HEK293 (cell line): ENCODE measurements around the gene C9orf78.

Experiments used
- CTCF ChIA-PET: fragments of 350-600 bp; formaldehyde crosslinking; extraction: SDS; loops from one replicate; lab custom pipeline; 2021; ENCODE audit warnings: antibody characterized with exemption; lab: Yijun Ruan, JAX
- POLR2A ChIA-PET: fragments of 300-600 bp; formaldehyde crosslinking; extraction: SDS; loops from one replicate; lab custom pipeline; 2020; ENCODE audit warnings: antibody characterized with exemption, inconsistent platforms; lab: Yijun Ruan, JAX
- H3K27ac ChIP-seq: fragments of 200-500 bp; sonication (Bioruptor generic); 2 replicates; pipeline ENCODE4 v1.5.1; 2014; ENCODE audit warnings: low read depth, low read length, control low read depth, inconsistent platforms; ENCODE audit errors: extremely low read depth
- H3K36me3 ChIP-seq, 2 experiments: fragments of 200-500 bp in 1 of 2; sonication (Bioruptor generic) in 1 of 2; 1 replicate in 1 of 2; 2 replicates in 1 of 2; pipeline ENCODE4 v1.5.1; 2014 to 2017; ENCODE audit warnings: inconsistent platforms in 2 of 2, low read length in 2 of 2; ENCODE audit not compliant: control insufficient read depth in 2 of 2, insufficient read depth in 1 of 2
- H3K4me1 ChIP-seq: fragments of 200-500 bp; sonication (Bioruptor generic); 2 replicates; pipeline ENCODE4 v1.5.1; 2014; ENCODE audit warnings: mild to moderate bottlenecking, low read length, inconsistent platforms; ENCODE audit not compliant: control insufficient read depth, insufficient read depth
- H3K4me3 ChIP-seq: 2 replicates; pipeline ENCODE4 v1.5.1; 2011; ENCODE audit warnings: low read depth, mild to moderate bottlenecking, control low read depth, low read length, moderate library complexity
- H3K9me3 ChIP-seq: fragments of 200-500 bp; sonication (Bioruptor generic); 2 replicates; pipeline ENCODE4 v1.5.1; 2014; ENCODE audit warnings: low read depth, low read length, inconsistent platforms; ENCODE audit not compliant: control insufficient read depth, insufficient read depth
- GLIS1 ChIP-seq: fragments of 450-650 bp; formaldehyde crosslinking; IDR thresholded peaks from 2 replicates; pipeline ENCODE4 v1.5.1; 2016; ENCODE audit warnings: missing biosample characterization, missing genetic modification characterization
- KLF10 ChIP-seq: fragments of 450-650 bp; IDR thresholded peaks from 2 replicates; pipeline ENCODE4 v1.5.1; 2018; ENCODE audit warnings: missing biosample characterization, mild to moderate bottlenecking, missing genetic modification characterization
- PRDM6 ChIP-seq: fragments of 450-650 bp; formaldehyde crosslinking; IDR thresholded peaks from 2 replicates; pipeline ENCODE4 v1.5.1; 2017; ENCODE audit warnings: missing biosample characterization, missing genetic modification characterization
- REPIN1 ChIP-seq: fragments of 450-650 bp; formaldehyde crosslinking; IDR thresholded peaks from 2 replicates; pipeline ENCODE4 v1.5.1; 2017; ENCODE audit warnings: missing biosample characterization, missing genetic modification characterization, low read depth
- SCRT1 ChIP-seq: fragments of 450-650 bp; formaldehyde crosslinking; IDR thresholded peaks from 2 replicates; pipeline ENCODE4 v1.5.1; 2016; ENCODE audit warnings: missing biosample characterization, missing genetic modification characterization, borderline replicate concordance
- SCRT2 ChIP-seq: fragments of 450-650 bp; formaldehyde crosslinking; IDR thresholded peaks from 2 replicates; pipeline ENCODE4 v1.5.1; 2016; ENCODE audit warnings: missing biosample characterization, missing genetic modification characterization
- ZIC2 ChIP-seq: fragments of 450-650 bp; formaldehyde crosslinking; IDR thresholded peaks from 2 replicates; pipeline ENCODE4 v1.5.1; 2016; ENCODE audit warnings: missing biosample characterization, missing genetic modification characterization
- ZNF121 ChIP-seq: fragments of 450-650 bp; formaldehyde crosslinking; IDR thresholded peaks from 2 replicates; pipeline ENCODE4 v1.5.1; 2016; ENCODE audit warnings: missing biosample characterization, missing genetic modification characterization
- ZNF214 ChIP-seq: fragments of 450-650 bp; formaldehyde crosslinking; IDR thresholded peaks from 2 replicates; pipeline ENCODE4 v1.5.1; 2017; ENCODE audit warnings: missing biosample characterization, mild to moderate bottlenecking, missing genetic modification characterization, borderline replicate concordance
- ZNF266 ChIP-seq: fragments of 450-650 bp; formaldehyde crosslinking; IDR thresholded peaks from 2 replicates; pipeline ENCODE4 v1.5.1; 2016; ENCODE audit warnings: missing biosample characterization, missing genetic modification characterization, low read depth
- ZNF391 ChIP-seq: fragments of 450-650 bp; formaldehyde crosslinking; IDR thresholded peaks from 2 replicates; pipeline ENCODE4 v1.5.1; 2016; ENCODE audit warnings: low read depth, missing biosample characterization, missing genetic modification characterization, borderline replicate concordance
- ZNF473 ChIP-seq: fragments of 450-650 bp; formaldehyde crosslinking; IDR thresholded peaks from 2 replicates; pipeline ENCODE4 v1.5.1; 2017; ENCODE audit warnings: missing biosample characterization, missing genetic modification characterization
- ZNF677 ChIP-seq: fragments of 450-650 bp; IDR thresholded peaks from 2 replicates; pipeline ENCODE4 v1.5.0; 2018; ENCODE audit warnings: missing biosample characterization, mild to moderate bottlenecking, missing genetic modification characterization, moderate library complexity
- ZSCAN23 ChIP-seq: fragments of 450-650 bp; formaldehyde crosslinking; IDR thresholded peaks from 2 replicates; pipeline ENCODE4 v1.5.1; 2016; ENCODE audit warnings: missing biosample characterization, missing genetic modification characterization
- ZSCAN30 ChIP-seq: fragments of 450-650 bp; IDR thresholded peaks from 2 replicates; pipeline ENCODE4 v1.5.1; 2018; ENCODE audit warnings: missing biosample characterization, mild to moderate bottlenecking, missing genetic modification characterization, moderate library complexity
- TF ChIP-seq, protein P1 (sequence below): fragments of 450-650 bp; formaldehyde crosslinking; IDR thresholded peaks from 2 replicates; pipeline ENCODE4 v1.5.1; 2016; ENCODE audit warnings: missing biosample characterization, missing genetic modification characterization

Gene C9orf78

GRCh38 chr9:129848712-129849441, 13.8 kb upstream of the C9orf78 start:
- Histone ChIP-seq H3K36me3 (peaks cover 0 to 24% of the 10 kb centered on the region in 2 experiments; a peak in 2 of 3 replicates), H3K4me1 (no peaks in the 10 kb centered on the region), H3K27ac (no peak overlapping the region), H3K4me3 (no peak overlapping the region), H3K9me3 (no peaks in the 10 kb centered on the region)
- CTCF ChIA-PET = no interaction called here
- TF ChIP-seq KLF10 (tag by site-specific recombination) (no peak), ZNF473 (tag by site-specific recombination) (no peak), REPIN1 (tag by site-specific recombination) (no peak), ZSCAN23 (no peak), SCRT1 (no peak)
- TF ChIP-seq, protein P1, sequence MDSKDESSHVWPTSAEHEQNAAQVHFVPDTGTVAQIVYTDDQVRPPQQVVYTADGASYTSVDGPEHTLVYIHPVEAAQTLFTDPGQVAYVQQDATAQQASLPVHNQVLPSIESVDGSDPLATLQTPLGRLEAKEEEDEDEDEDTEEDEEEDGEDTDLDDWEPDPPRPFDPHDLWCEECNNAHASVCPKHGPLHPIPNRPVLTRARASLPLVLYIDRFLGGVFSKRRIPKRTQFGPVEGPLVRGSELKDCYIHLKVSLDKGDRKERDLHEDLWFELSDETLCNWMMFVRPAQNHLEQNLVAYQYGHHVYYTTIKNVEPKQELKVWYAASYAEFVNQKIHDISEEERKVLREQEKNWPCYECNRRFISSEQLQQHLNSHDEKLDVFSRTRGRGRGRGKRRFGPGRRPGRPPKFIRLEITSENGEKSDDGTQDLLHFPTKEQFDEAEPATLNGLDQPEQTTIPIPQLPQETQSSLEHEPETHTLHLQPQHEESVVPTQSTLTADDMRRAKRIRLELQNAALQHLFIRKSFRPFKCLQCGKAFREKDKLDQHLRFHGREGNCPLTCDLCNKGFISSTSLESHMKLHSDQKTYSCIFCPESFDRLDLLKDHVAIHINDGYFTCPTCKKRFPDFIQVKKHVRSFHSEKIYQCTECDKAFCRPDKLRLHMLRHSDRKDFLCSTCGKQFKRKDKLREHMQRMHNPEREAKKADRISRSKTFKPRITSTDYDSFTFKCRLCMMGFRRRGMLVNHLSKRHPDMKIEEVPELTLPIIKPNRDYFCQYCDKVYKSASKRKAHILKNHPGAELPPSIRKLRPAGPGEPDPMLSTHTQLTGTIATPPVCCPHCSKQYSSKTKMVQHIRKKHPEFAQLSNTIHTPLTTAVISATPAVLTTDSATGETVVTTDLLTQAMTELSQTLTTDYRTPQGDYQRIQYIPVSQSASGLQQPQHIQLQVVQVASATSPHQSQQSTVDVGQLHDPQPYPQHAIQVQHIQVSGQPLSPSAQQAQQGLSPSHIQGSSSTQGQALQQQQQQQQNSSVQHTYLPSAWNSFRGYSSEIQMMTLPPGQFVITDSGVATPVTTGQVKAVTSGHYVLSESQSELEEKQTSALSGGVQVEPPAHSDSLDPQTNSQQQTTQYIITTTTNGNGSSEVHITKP (tag by site-specific recombination) = 0 out of 2 replicates have a peak, but pooled peaks have one; percentile 10
- POLR2A ChIA-PET = interaction anchor here (0.6 to 1.7 kb wide), 5 partner anchors 9 to 198 kb away, joined by 3 to 5 read pairs (median 3); partner anchors contain the start of genes C9orf78 and USP20

DNA sequence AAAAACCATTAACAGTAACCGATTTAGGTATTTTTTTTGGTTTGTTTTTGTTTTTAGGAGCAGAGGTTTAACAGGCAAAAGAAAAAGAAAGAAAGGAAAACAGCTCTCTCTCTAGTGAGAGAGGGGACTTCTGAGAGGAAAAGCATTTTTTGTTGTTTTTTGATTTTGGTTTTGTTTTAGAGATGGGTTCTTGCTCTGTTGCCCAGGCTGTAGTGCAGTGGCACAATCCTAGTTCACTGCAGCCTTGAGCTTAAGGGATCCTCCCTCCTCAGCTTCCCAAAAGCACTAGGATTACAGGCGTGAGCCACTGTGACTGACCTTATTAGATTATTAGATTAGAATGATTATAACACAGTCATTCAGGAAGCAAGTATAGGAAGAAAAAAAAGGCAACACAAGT, 10.3 kb upstream of the C9orf78 start:
- Histone ChIP-seq H3K4me1 (peaks cover 3% of the 10 kb centered on the region; the same call in 1 of the 2 replicates), H3K9me3 (no peaks in the 10 kb centered on the region), H3K36me3 (peaks cover 0 to 3% of the 10 kb centered on the region in 2 experiments; a peak in 2 of 3 replicates), H3K27ac (no peak overlapping the region), H3K4me3 (no peak overlapping the region)
- POLR2A ChIA-PET = interaction anchor here (0.8 kb wide), 1 partner anchor 8 kb away, joined by 3 read pairs; no protein-coding TSS in a partner anchor
- TF ChIP-seq ZNF391 (tag by site-specific recombination) = no peak
- TF ChIP-seq ZNF121 (tag by site-specific recombination) = peak; percentile 94
- CTCF ChIA-PET = interaction anchor here (0.6 kb wide), 2 partner anchors 203 to 476 kb away, joined by 3 read pairs; no protein-coding TSS in a partner anchor

GRCh38 chr9:129841071-129841470, 6.0 kb upstream of the C9orf78 start:
- CTCF ChIA-PET = no interaction called here
- no peak overlapping the region for H3K4me3 ChIP-seq
- H3K27ac ChIP-seq = no peak overlapping the region
- POLR2A ChIA-PET = interaction anchor here (0.6 to 1.6 kb wide), 2 partner anchors 8 to 13 kb away, joined by 3 read pairs; no protein-coding TSS in a partner anchor
- peaks cover 0 to 5% of the 10 kb centered on the region in 2 experiments; a peak in 2 of 3 replicates for H3K36me3 ChIP-seq
- H3K4me1 ChIP-seq = peaks cover 7% of the 10 kb centered on the region; the same call in 1 of the 2 replicates
- no peaks in the 10 kb centered on the region for H3K9me3 ChIP-seq
- 0 out of 2 replicates have a peak, but pooled peaks have one; percentile 7 for TF ChIP-seq PRDM6
- TF ChIP-seq ZNF214 (tag by site-specific recombination) = no peak

DNA sequence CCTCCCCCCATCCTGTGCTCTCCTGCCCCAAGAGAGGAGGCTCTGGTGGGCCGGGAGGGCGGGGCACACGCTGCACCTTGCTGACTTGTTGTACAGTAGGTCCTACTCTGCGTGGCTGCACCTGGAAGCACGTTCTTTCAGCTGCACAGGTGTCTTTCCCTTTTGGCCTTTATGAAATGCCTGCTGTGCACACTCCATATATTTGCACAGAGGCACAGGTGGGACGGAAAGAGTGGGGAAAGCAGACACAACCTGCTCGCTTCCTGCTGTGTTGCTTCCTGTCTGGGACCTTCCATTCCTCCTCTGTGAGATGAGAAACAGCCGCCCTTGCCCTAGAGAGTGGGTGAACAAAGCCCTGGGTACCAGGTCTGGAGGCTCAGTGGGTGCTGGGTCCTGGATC, 5.0 kb upstream of the C9orf78 start:
- H3K9me3 ChIP-seq = no peaks in the 10 kb centered on the region
- no peak overlapping the region for H3K4me3 ChIP-seq
- peaks cover 7% of the 10 kb centered on the region; the same call in 1 of the 2 replicates for H3K4me1 ChIP-seq
- TF ChIP-seq ZNF677 (tag by site-specific recombination) (no peak), ZIC2 (peak; percentile 50; the same call in 1 of the 2 replicates), ZNF266 (tag by site-specific recombination) (no peak), SCRT1 (peak; percentile 83), SCRT2 (tag by site-specific recombination) (peak; percentile 52; the same call in 1 of the 2 replicates), GLIS1 (tag by site-specific recombination) (no peak; the same call in 1 of the 2 replicates), ZSCAN30 (tag by site-specific recombination) (no peak)
- TF ChIP-seq, protein P1 (tag by site-specific recombination) = peak; percentile 12; the same call in 1 of the 2 replicates
- ChIA-PET POLR2A (interaction anchor here (1.6 kb wide), 1 partner anchor 9 kb away, joined by 3 read pairs; no protein-coding TSS in a partner anchor), CTCF (no interaction called here)
- H3K27ac ChIP-seq = no peak overlapping the region
- peaks cover 0 to 5% of the 10 kb centered on the region in 2 experiments; a peak in 2 of 3 replicates for H3K36me3 ChIP-seq
